ENCODE results near the gene MAP3K7. TPM values are rescaled to one million over a fixed set of nuclear protein-coding genes. Genes with fewer than 3 reads are reported as not detected.

Gene MAP3K7
- total and polyA plus RNA-seq, 2 of the 8 experiments (the other 6 are each of a cell fraction or from before 2014, with no cell fraction given): 27.3 to 34.8 TPM

DNA sequence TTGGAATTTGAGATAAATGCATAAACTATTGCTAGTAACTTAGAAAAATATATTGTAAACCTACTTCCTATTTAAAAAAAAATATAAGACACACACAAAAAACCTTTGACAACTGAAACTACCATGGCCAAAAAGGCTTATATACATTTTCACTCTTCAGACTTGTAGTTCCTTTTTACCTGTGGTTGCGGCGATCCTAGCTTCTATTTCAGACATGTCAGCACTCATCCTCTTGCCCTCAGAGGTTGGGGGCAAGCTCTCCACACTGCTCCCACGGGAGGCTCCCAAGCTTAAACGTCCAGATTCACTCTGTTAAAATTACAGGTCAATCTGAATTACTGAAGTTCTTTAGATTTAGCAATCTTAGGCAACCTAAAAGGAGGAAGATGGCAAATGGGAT lies 39.8 kb downstream of the MAP3K7 start:
- Histone ChIP-seq H2BK120ac (replicated peaks; ENCODE audit: low read depth, low read length) (no peak overlapping the region), H3K9me3 (ENCODE audit: insufficient read depth in 2 of 2, low read depth in 1 of 2, low read length in 1 of 2) (no peaks in the 10 kb centered on the region), H3K9ac (replicated peaks in 1 of 4; ENCODE audit: extremely low read depth in 1 of 4, low read depth in 3 of 4, low read length in 3 of 4) (no peak overlapping the region), H3K18ac (ENCODE audit: extremely low read depth, low read length) (no peak overlapping the region), H2AK5ac (ENCODE audit: low read depth, low read length) (no peak overlapping the region), H3K4me1 (replicated peaks in 1 of 4; ENCODE audit: control insufficient read depth in 3 of 4, insufficient read depth in 4 of 4, low read length in 3 of 4) (no peaks in the 10 kb centered on the region), H3K23ac (ENCODE audit: insufficient read length) (no peak overlapping the region), H3K4ac (replicated peaks; ENCODE audit: insufficient read length, low read depth, low read length) (no peak overlapping the region), H4K5ac (ENCODE audit: insufficient read length, low read depth, low read length) (no peak overlapping the region), H3K79me2 (ENCODE audit: control insufficient read depth in 1 of 2, insufficient read depth in 2 of 2, low read length in 2 of 2) (no peaks in the 10 kb centered on the region), H2BK15ac (ENCODE audit: low read length) (no peak overlapping the region), H4K91ac (replicated peaks; ENCODE audit: insufficient read length, low read length) (no peak overlapping the region), H3K27ac (ENCODE audit: low read depth, low read length) (no peak overlapping the region), H3K23me2 (ENCODE audit: low read depth, low read length) (no peaks in the 10 kb centered on the region), H4K8ac (ENCODE audit: extremely low read depth, insufficient read depth, low read length) (no peak overlapping the region), H3K4me2 (ENCODE audit: insufficient read depth in 1 of 2, low read depth in 2 of 2, low read length in 2 of 2) (no peak overlapping the region), H4K20me1 (replicated peaks in 1 of 2; ENCODE audit: control insufficient read depth in 1 of 2, insufficient read depth in 2 of 2, low read length in 2 of 2) (no peaks in the 10 kb centered on the region), H2BK12ac (ENCODE audit: low read depth, low read length) (no peak overlapping the region), H3K14ac (ENCODE audit: insufficient read length) (no peak overlapping the region), H3K4me3 (ENCODE audit: extremely low read depth in 1 of 4, insufficient read depth in 2 of 4, low read depth in 3 of 4, low read length in 4 of 4) (no peak overlapping the region), H2AFZ (ENCODE audit: low read length) (no peak overlapping the region), H3K56ac (replicated peaks; ENCODE audit: insufficient read length, low read depth, low read length) (no peak overlapping the region), H2BK5ac (ENCODE audit: low read depth, low read length) (no peak overlapping the region), H3K36me3 (ENCODE audit: control insufficient read depth in 2 of 4, insufficient read depth in 4 of 4, low read length in 3 of 4) (peaks cover 0 to 68% (median 37%) of the 10 kb centered on the region in 4 experiments; a peak in 6 of 8 replicates), H3K27me3 (replicated peaks in 1 of 4; ENCODE audit: control insufficient read depth in 3 of 4, extremely low read depth in 1 of 4, insufficient read depth in 3 of 4, low read length in 3 of 4) (no peaks in the 10 kb centered on the region), H3K79me1 (ENCODE audit: low read depth, low read length) (no peaks in the 10 kb centered on the region), H2BK20ac (ENCODE audit: low read length) (no peak overlapping the region)
- ChIA-PET CTCF (ENCODE audit: partially characterized antibody) (interaction anchor here (1.2 to 1.5 kb wide), 2 partner anchors 13 to 44 kb away, joined by 3 to 4 read pairs; no protein-coding TSS in a partner anchor), POLR2A (ENCODE audit: partially characterized antibody) (no interaction called here)
- no peak for DNase-seq (ENCODE audit: low read depth in 1 of 2, low spot score in 2 of 2)
- TF ChIP-seq ZNF274 (IDR thresholded peaks at IDR 0.05; ENCODE audit: borderline replicate concordance, extremely low read depth, low read length) (no peak), JUN (IDR thresholded peaks at IDR 0.05; ENCODE audit: low read depth, low read length) (no peak), SP4 (IDR thresholded peaks at IDR 0.05; ENCODE audit: low read length) (no peak), CREB1 (IDR thresholded peaks at IDR 0.05) (no peak)
- no peak for FAIRE-seq
- 94% methylated on average over 4 of the region's 4 CpGs; no CpG with 5 or more reads in 1 of the 2 experiments for WGBS, 2 experiments (ENCODE audit: extremely low coverage in 1 of 2, insufficient coverage in 1 of 2, insufficient read length in 1 of 2, insufficient replicate concordance in 2 of 2, low coverage in 1 of 2, low lambda C conversion rate in 2 of 2, missing lambda C conversion rate in 1 of 2)

Data from H1 (cell line).